IMR-90 (cell line): Measurements from ENCODE around the gene RYR3. TPM values are rescaled to one million over a fixed set of nuclear protein-coding genes. Genes with fewer than 3 reads are reported as not detected.

Source experiments
- ATAC-seq: fragments of 200-7000 bp; cut with Tn5 transposase; 2 replicates; pipeline ENCODE4 v1.9.1; 2020; ENCODE audit warnings: low read depth, mild to moderate bottlenecking, moderate library complexity
- BruUV-seq: library from RNA; stranded (reverse); fragments of 400-500 nt; replicated peaks from 2 replicates; lab custom pipeline; 2021; lab: Mats Ljungman, UMichigan
- CTCF ChIA-PET: fragments of 300-600 bp; formaldehyde crosslinking; extraction: SDS; loops from one replicate; lab custom pipeline; 2021; ENCODE audit warnings: antibody characterized with exemption; lab: Yijun Ruan, JAX
- POLR2A ChIA-PET: fragments of 300-600 bp; sonication (Branson Sonifier 250); formaldehyde crosslinking; loops from one replicate; lab custom pipeline; 2022; ENCODE audit warnings: antibody characterized with exemption; ENCODE audit not compliant: unreplicated experiment; lab: Charles Lee
- DNase-seq: peaks from one replicate; pipeline ENCODE4 v3.0.0; 2013
- H2AFZ ChIP-seq: replicated peaks from 2 replicates; pipeline ENCODE3; 2013; ENCODE audit warnings: low read length, mild to moderate bottlenecking; ENCODE audit not compliant: poor library complexity
- H2AK5ac ChIP-seq: 2 replicates; pipeline ENCODE4 v1.6.1; 2013; ENCODE audit warnings: low read depth, low read length, inconsistent platforms
- H2AK9ac ChIP-seq: replicated peaks from 2 replicates; pipeline ENCODE3; 2013; ENCODE audit warnings: mild to moderate bottlenecking, low read depth, low read length, moderate library complexity; ENCODE audit not compliant: poor library complexity
- H2BK120ac ChIP-seq: 2 replicates; pipeline ENCODE4 v1.6.1; 2013; ENCODE audit warnings: low read depth, low read length, inconsistent platforms
- H2BK15ac ChIP-seq: 3 replicates; pipeline ENCODE4 v1.6.1; 2013; ENCODE audit warnings: low read depth, low read length, inconsistent platforms
- H2BK20ac ChIP-seq: 2 replicates; pipeline ENCODE4 v1.6.1; 2013; ENCODE audit warnings: low read depth, mild to moderate bottlenecking, inconsistent platforms, low read length, moderate library complexity
- H2BK5ac ChIP-seq: 2 replicates; pipeline ENCODE4 v1.6.1; 2013; ENCODE audit warnings: mild to moderate bottlenecking, low read depth, low read length, inconsistent platforms; ENCODE audit not compliant: poor library complexity, severe bottlenecking
- H3K14ac ChIP-seq: replicated peaks from 2 replicates; pipeline ENCODE4 v1.6.1; 2013; ENCODE audit warnings: low read depth, low read length, inconsistent platforms
- H3K18ac ChIP-seq: 2 replicates; pipeline ENCODE4 v1.6.1; 2013; ENCODE audit warnings: low read depth, low read length, control low read depth
- H3K23ac ChIP-seq: 2 replicates; pipeline ENCODE4 v1.6.1; 2013; ENCODE audit warnings: low read depth, low read length, inconsistent platforms
- H3K27ac ChIP-seq: 2 replicates; pipeline ENCODE4 v1.5.1; 2013; ENCODE audit warnings: mild to moderate bottlenecking, control low read depth, low read length; ENCODE audit not compliant: insufficient read depth
- H3K27me3 ChIP-seq: 2 replicates; pipeline ENCODE4 v1.6.1; 2013; ENCODE audit warnings: low read length; ENCODE audit not compliant: control insufficient read depth, insufficient read depth
- H3K36me3 ChIP-seq: 2 replicates; pipeline ENCODE4 v1.6.1; 2013; ENCODE audit warnings: low read length, mixed read lengths; ENCODE audit not compliant: control insufficient read depth, insufficient read depth
- H3K4ac ChIP-seq: 2 replicates; pipeline ENCODE4 v1.6.1; 2013; ENCODE audit warnings: low read depth, low read length, inconsistent platforms
- H3K4me1 ChIP-seq: 2 replicates; pipeline ENCODE4 v1.6.1; 2013; ENCODE audit warnings: low read length, mixed read lengths; ENCODE audit not compliant: control insufficient read depth, insufficient read depth
- H3K4me2 ChIP-seq: 2 replicates; pipeline ENCODE4 v1.6.1; 2013; ENCODE audit warnings: low read depth, mild to moderate bottlenecking, control low read depth, low read length, moderate library complexity
- H3K4me3 ChIP-seq: 2 replicates; pipeline ENCODE4 v1.5.1; 2013; ENCODE audit warnings: low read depth, mild to moderate bottlenecking, control low read depth, low read length, moderate library complexity; ENCODE audit not compliant: insufficient read depth
- H3K56ac ChIP-seq: 2 replicates; pipeline ENCODE4 v1.6.1; 2013; ENCODE audit warnings: low read length, inconsistent platforms; ENCODE audit not compliant: insufficient read depth; ENCODE audit errors: extremely low read depth
- H3K79me1 ChIP-seq, 2 experiments: 2 replicates each; pipeline ENCODE4 v1.6.1; 2013; ENCODE audit warnings: low read length in 2 of 2, inconsistent platforms in 1 of 2, low read depth in 1 of 2
- H3K9ac ChIP-seq: 2 replicates; pipeline ENCODE4 v1.6.1; 2013; ENCODE audit warnings: low read depth, low read length, control low read depth
- H3K9me1 ChIP-seq: 2 replicates; pipeline ENCODE4 v1.6.1; 2013; ENCODE audit warnings: low read length, inconsistent platforms; ENCODE audit not compliant: insufficient read depth
- H3K9me3 ChIP-seq: 2 replicates; pipeline ENCODE4 v1.6.1; 2013; ENCODE audit warnings: low read length; ENCODE audit not compliant: control insufficient read depth, insufficient read depth
- H4K20me1 ChIP-seq: 2 replicates; pipeline ENCODE4 v1.6.1; 2013; ENCODE audit warnings: low read length, inconsistent platforms; ENCODE audit not compliant: insufficient read depth
- H4K5ac ChIP-seq: 2 replicates; pipeline ENCODE4 v1.6.1; 2013; ENCODE audit warnings: mild to moderate bottlenecking, low read depth, low read length, control low read depth
- H4K8ac ChIP-seq, 2 experiments: 2 replicates each; pipeline ENCODE4 v1.6.1; 2013; ENCODE audit warnings: low read depth in 2 of 2, low read length in 2 of 2, control low read depth in 1 of 2, inconsistent platforms in 1 of 2
- H4K91ac ChIP-seq: 2 replicates; pipeline ENCODE4 v1.6.1; 2013; ENCODE audit warnings: low read depth, low read length, inconsistent platforms; ENCODE audit not compliant: insufficient read depth
- BHLHE40 ChIP-seq: fragments of 150-350 bp; IDR thresholded peaks from 2 replicates; pipeline ENCODE4 v1.6.1; 2016; ENCODE audit warnings: mild to moderate bottlenecking, low read depth, low read length
- CHD1 ChIP-seq: IDR thresholded peaks from 2 replicates; pipeline ENCODE4 v1.6.1; 2012; ENCODE audit warnings: low read depth, low read length, improper control_type of control experiment
- CTCF ChIP-seq: conservative IDR thresholded peaks from 2 replicates; pipeline ENCODE4 v1.5.1; 2012; ENCODE audit warnings: mild to moderate bottlenecking, low read depth, low read length, improper control_type of control experiment
- FOS ChIP-seq: fragments of 150-350 bp; IDR thresholded peaks from 2 replicates; pipeline ENCODE4 v1.6.1; 2016; ENCODE audit warnings: low read depth, low read length
- MAZ ChIP-seq: IDR thresholded peaks from 2 replicates; pipeline ENCODE4 v1.6.1; 2012; ENCODE audit warnings: low read depth, mild to moderate bottlenecking, low read length, improper control_type of control experiment, moderate library complexity, borderline replicate concordance
- MXI1 ChIP-seq: IDR thresholded peaks from 2 replicates; pipeline ENCODE4 v1.6.1; 2012; ENCODE audit warnings: low read depth, mild to moderate bottlenecking, low read length, moderate library complexity, borderline replicate concordance
- RFX5 ChIP-seq: IDR thresholded peaks from 2 replicates; pipeline ENCODE4 v1.8.0; 2012; ENCODE audit warnings: low read depth, mild to moderate bottlenecking, low read length, moderate library complexity
- WGBS, 2 experiments: methylation state at CpG; one replicate each; pipeline versions ENCODE4 v1.1.5 to v1.1.7; 2013; ENCODE audit warnings: missing lambda C conversion rate in 2 of 2; ENCODE audit not compliant: insufficient read length in 1 of 2; ENCODE audit errors: extremely low coverage in 2 of 2; 5-methylcytosine and 5-hydroxymethylcytosine counted together
- dilution Hi-C: fragments of 300-500 bp; cut with HindIII; formaldehyde crosslinking; loops from one replicate; pipeline ENCODE4 v1.14.3; 2018; ENCODE audit warnings: low sequenced_read_pairs; ENCODE audit not compliant: unreplicated experiment
- in situ Hi-C: fragments of 300-500 bp; cut with MboI; formaldehyde crosslinking; loops from 3 replicates; pipeline ENCODE4 v1.14.3; 2019; ENCODE audit warnings: low sequenced_read_pairs, inconsistent platforms, mixed read lengths
- intact Hi-C: fragments of 100-400 bp; cut with micrococcal nuclease; formaldehyde crosslinking; loops from 2 replicates; pipeline ENCODE4 v1.10.0; 2022
- polyA plus RNA-seq, 3 experiments: library from polyadenylated mRNA; depleted of rRNA; stranded (reverse); fragments of >200 nt; gene quantifications; 2 replicates each; pipeline ENCODE4 v1.2.3, GENCODE V29; 2012; ENCODE audit warnings: low replicate concordance in 1 of 3
- total RNA-seq: library from RNA; depleted of rRNA; stranded (reverse); fragments of >200 nt; gene quantifications from 2 replicates; pipeline ENCODE4 v1.2.3, GENCODE V29; 2012
- TF ChIP-seq, protein P1 (sequence below): fragments of 150-350 bp; IDR thresholded peaks from 2 replicates; pipeline ENCODE4 v1.6.1; 2017; ENCODE audit warnings: mild to moderate bottlenecking, antibody characterized with exemption, low read length, low read depth
- TF ChIP-seq, protein P2 (sequence below): fragments of 150-350 bp; IDR thresholded peaks from 2 replicates; pipeline ENCODE4 v1.6.1; 2016; ENCODE audit warnings: low read depth, mild to moderate bottlenecking, low read length, moderate library complexity, borderline replicate concordance

The RYR3 gene
- total and polyA plus RNA-seq, 2 of the 4 experiments (the other 2 are of a cell fraction), result 0.18 TPM; not detected in 1

GRCh38 chr15:33553157-33553556 lies 242.4 kb downstream of the RYR3 start:
- WGBS, 2 experiments, result 18% methylated on average over 2 of the region's 4 CpGs; no CpG with 5 or more reads in 1 of the 2 experiments
- DNase-seq, result no peak

More at GRCh38 chr15:33553157-33553556, 242.4 kb downstream of the RYR3 start:
- no peaks in the 10 kb centered on the region for H3K9me1 ChIP-seq
- no peak for ATAC-seq
- no peaks in the 10 kb centered on the region for H3K79me1 ChIP-seq
- no peak overlapping the region for H3K56ac ChIP-seq
- no peak overlapping the region for H2BK5ac ChIP-seq
- H2AFZ ChIP-seq, result no peak overlapping the region
- H2AK5ac ChIP-seq, result no peak overlapping the region
- dilution Hi-C loops, result no loop called here
- POLR2A ChIA-PET, result no interaction called here
- no peak overlapping the region for H2AK9ac ChIP-seq
- intact Hi-C loops, result no loop called here
- no peak overlapping the region for H3K4ac ChIP-seq
- no peak overlapping the region for H4K5ac ChIP-seq
- no peak overlapping the region for H3K23ac ChIP-seq
- H3K9ac ChIP-seq, result no peak overlapping the region
- H3K14ac ChIP-seq, result no peak overlapping the region
- TF ChIP-seq FOS (no peak), RFX5 (no peak), CHD1 (no peak), CTCF (no peak), MXI1 (no peak), MAZ (no peak), BHLHE40 (no peak)
- TF ChIP-seq, protein P1, sequence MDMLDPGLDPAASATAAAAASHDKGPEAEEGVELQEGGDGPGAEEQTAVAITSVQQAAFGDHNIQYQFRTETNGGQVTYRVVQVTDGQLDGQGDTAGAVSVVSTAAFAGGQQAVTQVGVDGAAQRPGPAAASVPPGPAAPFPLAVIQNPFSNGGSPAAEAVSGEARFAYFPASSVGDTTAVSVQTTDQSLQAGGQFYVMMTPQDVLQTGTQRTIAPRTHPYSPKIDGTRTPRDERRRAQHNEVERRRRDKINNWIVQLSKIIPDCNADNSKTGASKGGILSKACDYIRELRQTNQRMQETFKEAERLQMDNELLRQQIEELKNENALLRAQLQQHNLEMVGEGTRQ, result no peak
- TF ChIP-seq, protein P2, sequence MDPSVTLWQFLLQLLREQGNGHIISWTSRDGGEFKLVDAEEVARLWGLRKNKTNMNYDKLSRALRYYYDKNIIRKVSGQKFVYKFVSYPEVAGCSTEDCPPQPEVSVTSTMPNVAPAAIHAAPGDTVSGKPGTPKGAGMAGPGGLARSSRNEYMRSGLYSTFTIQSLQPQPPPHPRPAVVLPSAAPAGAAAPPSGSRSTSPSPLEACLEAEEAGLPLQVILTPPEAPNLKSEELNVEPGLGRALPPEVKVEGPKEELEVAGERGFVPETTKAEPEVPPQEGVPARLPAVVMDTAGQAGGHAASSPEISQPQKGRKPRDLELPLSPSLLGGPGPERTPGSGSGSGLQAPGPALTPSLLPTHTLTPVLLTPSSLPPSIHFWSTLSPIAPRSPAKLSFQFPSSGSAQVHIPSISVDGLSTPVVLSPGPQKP, result no peak
- H2BK15ac ChIP-seq, result no peak overlapping the region
- no peak overlapping the region for H3K4me2 ChIP-seq
- CTCF ChIA-PET, result no interaction called here
- H3K18ac ChIP-seq, result no peak overlapping the region
- no peak overlapping the region for H3K4me3 ChIP-seq
- H3K27me3 ChIP-seq, result no peaks in the 10 kb centered on the region
- no peaks in the 10 kb centered on the region for H3K9me3 ChIP-seq
- H4K8ac ChIP-seq, result no peak overlapping the region
- no peak overlapping the region for H2BK20ac ChIP-seq
- no TSS peak for BruUV-seq
- H2BK120ac ChIP-seq, result no peak overlapping the region
- no peaks in the 10 kb centered on the region for H4K20me1 ChIP-seq
- H3K27ac ChIP-seq, result no peak overlapping the region
- in situ Hi-C loops, result no loop called here
- no peaks in the 10 kb centered on the region for H3K4me1 ChIP-seq
- H3K36me3 ChIP-seq, result no peaks in the 10 kb centered on the region
- no peak overlapping the region for H4K91ac ChIP-seq
